Measurements from ENCODE around the gene AGPAT1. TPM values are rescaled to one million over a fixed set of nuclear protein-coding genes. Genes with fewer than 3 reads are reported as not detected.

AGPAT1 gene
- polyA plus RNA-seq, 1 experiment, result 158 TPM

- H3K36me3 ChIP-seq (ENCODE audit: control insufficient read depth, insufficient read depth, low read length), result no peaks in the 10 kb centered on the region
- TF ChIP-seq, protein P1, sequence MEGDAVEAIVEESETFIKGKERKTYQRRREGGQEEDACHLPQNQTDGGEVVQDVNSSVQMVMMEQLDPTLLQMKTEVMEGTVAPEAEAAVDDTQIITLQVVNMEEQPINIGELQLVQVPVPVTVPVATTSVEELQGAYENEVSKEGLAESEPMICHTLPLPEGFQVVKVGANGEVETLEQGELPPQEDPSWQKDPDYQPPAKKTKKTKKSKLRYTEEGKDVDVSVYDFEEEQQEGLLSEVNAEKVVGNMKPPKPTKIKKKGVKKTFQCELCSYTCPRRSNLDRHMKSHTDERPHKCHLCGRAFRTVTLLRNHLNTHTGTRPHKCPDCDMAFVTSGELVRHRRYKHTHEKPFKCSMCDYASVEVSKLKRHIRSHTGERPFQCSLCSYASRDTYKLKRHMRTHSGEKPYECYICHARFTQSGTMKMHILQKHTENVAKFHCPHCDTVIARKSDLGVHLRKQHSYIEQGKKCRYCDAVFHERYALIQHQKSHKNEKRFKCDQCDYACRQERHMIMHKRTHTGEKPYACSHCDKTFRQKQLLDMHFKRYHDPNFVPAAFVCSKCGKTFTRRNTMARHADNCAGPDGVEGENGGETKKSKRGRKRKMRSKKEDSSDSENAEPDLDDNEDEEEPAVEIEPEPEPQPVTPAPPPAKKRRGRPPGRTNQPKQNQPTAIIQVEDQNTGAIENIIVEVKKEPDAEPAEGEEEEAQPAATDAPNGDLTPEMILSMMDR (IDR thresholded peaks at IDR 0.05; ENCODE audit: insufficient read depth, low read depth, low read length), result no peak
- POLR2A ChIA-PET, result no interaction called here
- H3K4me3 ChIP-seq (ENCODE audit: low read depth, low read length), result no peak overlapping the region
- H3K27me3 ChIP-seq (ENCODE audit: control insufficient read depth, insufficient read depth, low read length), result peaks cover 4% of the 10 kb centered on the region
- CTCF ChIA-PET, result interaction anchor here (1.5 kb wide), 1 partner anchor 41 kb away, joined by 3 read pairs; no protein-coding TSS in a partner anchor
- no peak for DNase-seq (ENCODE audit: low read depth)
Measured at GRCh38 chr6:32204268-32204715, 28.4 kb upstream of the AGPAT1 start.

DNA sequence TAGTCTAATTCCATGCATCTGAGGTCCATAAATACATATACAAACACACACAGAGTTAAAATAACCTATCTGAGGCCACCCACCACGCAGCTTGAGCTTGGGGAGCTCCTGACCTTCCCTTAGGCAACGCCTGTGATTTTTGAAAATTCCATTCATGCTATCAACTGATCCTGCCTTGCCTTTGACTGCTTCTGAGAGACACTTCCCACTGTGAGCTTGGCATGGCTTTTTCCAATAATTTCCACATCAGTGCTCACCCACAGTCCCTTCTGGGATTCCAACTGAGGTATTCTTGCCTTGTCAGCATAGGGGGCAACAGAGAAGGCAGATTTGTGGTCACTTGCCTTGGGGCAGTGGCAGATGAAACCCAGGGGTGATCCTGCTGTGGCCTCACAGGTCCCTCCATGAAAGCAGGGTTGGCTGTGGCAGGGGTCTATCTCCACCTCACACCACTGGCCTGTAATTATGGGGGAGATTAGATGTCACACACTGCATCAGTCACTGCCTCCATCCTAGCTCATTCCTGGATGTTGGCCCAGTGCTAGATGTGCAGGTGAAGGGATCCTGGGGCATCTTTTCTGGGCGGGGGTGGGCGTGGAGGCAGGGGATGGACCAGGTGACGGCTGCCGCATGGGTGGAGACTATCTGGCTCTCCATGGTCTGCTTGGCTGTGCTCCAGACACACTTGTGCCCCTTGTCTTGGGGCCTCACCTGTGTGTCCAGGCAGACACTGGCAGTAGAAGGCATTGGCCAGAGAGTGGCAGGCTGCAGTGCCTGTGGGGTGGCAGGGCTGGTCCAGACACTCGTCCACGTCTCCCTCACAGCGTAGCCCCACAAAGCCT lies 27.8 kb upstream of the AGPAT1 start:
- Histone ChIP-seq H3K4me3 (ENCODE audit: low read depth, low read length) (no peak overlapping the region), H3K36me3 (ENCODE audit: control insufficient read depth, insufficient read depth, low read length) (no peaks in the 10 kb centered on the region), H3K27me3 (ENCODE audit: control insufficient read depth, insufficient read depth, low read length) (peaks cover 4% of the 10 kb centered on the region)
- POLR2A ChIA-PET, result no interaction called here
- DNase-seq (ENCODE audit: low read depth), result no peak
- CTCF ChIA-PET, result no interaction called here
- TF ChIP-seq, protein P1 (IDR thresholded peaks at IDR 0.05; ENCODE audit: insufficient read depth, low read depth, low read length), result no peak

DNA sequence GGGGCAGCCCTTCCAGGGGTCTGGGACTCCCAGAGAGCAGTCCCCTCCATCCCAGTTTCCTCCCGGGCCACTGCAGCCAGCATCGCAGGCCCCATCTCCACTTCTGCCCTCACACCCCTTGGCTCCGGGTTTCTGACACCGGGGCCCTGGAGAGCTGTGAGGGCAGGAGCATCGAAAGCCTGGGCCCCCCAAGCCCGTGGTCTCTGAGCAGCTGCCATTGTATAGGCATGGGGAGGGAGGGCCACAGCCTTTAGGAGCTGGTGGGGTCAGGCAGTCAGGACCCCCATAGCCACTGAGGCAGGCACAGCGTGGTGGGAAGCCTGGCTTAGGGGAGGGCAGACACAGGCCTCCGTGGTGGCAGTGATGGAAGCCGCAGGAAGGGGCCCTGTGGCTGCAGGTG lies 26.3 kb upstream of the AGPAT1 start:
- Histone ChIP-seq H3K27me3 (ENCODE audit: control insufficient read depth, insufficient read depth, low read length) (peaks cover 4% of the 10 kb centered on the region), H3K36me3 (ENCODE audit: control insufficient read depth, insufficient read depth, low read length) (no peaks in the 10 kb centered on the region), H3K4me3 (ENCODE audit: low read depth, low read length) (no peak overlapping the region)
- TF ChIP-seq, protein P1 (IDR thresholded peaks at IDR 0.05; ENCODE audit: insufficient read depth, low read depth, low read length), result no peak
- ChIA-PET CTCF (no interaction called here), POLR2A (no interaction called here)
- no peak for DNase-seq (ENCODE audit: low read depth)

DNA sequence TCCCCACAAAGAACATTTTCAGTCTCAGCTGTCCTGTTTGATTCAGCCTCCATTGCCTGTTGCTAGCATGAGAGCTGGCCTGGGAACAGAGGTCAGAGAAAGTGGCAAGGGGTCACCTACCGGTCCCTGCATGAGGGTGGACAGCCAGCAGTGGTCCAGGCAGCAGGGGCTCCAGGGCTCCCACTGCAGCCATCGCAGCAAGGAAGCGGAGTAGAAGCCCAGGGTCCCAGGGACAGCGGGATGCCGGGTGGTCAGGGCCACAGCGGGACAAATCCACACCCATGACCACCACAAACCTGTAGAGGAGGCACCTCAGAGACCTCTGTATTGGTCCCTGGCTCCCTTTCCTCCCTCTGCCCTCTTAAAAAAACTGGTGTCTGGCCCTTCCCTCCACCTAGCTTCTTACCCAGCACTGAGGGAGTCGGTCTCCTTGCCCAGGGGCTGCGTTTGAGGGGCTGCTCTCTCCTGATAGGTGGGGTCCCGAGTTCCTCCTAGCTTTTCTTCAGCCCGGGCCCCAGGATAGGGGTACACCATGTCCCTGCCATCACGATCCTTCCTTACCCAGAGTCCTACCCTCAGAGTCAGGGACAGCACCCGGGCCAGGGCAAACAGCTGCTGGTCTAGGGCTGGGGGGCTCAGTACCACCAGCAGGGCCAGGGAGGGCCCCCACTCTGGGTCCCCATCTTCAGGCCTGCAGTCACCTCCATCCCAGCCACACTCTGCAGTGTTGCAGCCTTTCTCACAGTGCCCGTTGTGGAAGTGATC lies 25.0 kb upstream of the AGPAT1 start:
- Histone ChIP-seq H3K4me3 (ENCODE audit: low read depth, low read length) (no peak overlapping the region), H3K27me3 (ENCODE audit: control insufficient read depth, insufficient read depth, low read length) (peaks cover 4% of the 10 kb centered on the region), H3K36me3 (ENCODE audit: control insufficient read depth, insufficient read depth, low read length) (no peaks in the 10 kb centered on the region)
- DNase-seq (ENCODE audit: low read depth), result no peak
- ChIA-PET CTCF (interaction anchor here (1.1 kb wide), 1 partner anchor 44 kb away, joined by 3 read pairs; no protein-coding TSS in a partner anchor), POLR2A (no interaction called here)
- TF ChIP-seq, protein P1 (IDR thresholded peaks at IDR 0.05; ENCODE audit: insufficient read depth, low read depth, low read length), result no peak

DNA sequence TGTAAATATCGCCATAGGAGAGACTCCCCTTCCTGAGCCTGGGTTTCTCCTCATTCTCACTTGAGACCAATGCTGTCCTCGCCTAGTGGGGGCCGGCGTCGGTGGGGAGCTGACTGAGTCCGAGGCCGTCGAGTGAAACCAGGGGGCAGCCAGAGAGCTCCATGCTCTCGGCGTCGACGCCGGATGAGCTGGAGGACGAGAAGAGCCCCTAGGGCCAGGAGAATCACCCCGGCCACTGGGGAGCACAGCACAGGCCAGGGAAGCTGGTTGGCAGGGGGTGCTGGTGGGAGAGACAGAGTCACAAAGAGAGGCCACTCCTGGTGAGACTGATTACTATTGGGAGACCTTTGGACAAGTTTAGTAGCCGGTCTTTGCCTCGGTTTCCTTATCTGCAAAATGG lies 23.0 kb upstream of the AGPAT1 start:
- CTCF ChIA-PET, result no interaction called here
- H3K27me3 ChIP-seq (ENCODE audit: control insufficient read depth, insufficient read depth, low read length), result peaks cover 3% of the 10 kb centered on the region
- DNase-seq (ENCODE audit: low read depth), result no peak
- H3K4me3 ChIP-seq (ENCODE audit: low read depth, low read length), result no peak overlapping the region
- TF ChIP-seq, protein P1 (IDR thresholded peaks at IDR 0.05; ENCODE audit: insufficient read depth, low read depth, low read length), result no peak
- POLR2A ChIA-PET, result no interaction called here
- H3K36me3 ChIP-seq (ENCODE audit: control insufficient read depth, insufficient read depth, low read length), result no peaks in the 10 kb centered on the region

Data from BJ (cell line).